HUDEP-2 (cell line): ENCODE data around the gene ELSPBP1.
"Not testable (repeated sequence)": the region's sequence is repeated elsewhere in the genome, so short reads cannot be mapped to it uniquely, and the experiment has no call there.

Experiments
- DNase-seq, 76 experiments: peaks; one replicate each; lab custom pipeline; 2025; ENCODE audit not compliant: unreplicated experiment in 76 of 76; lab: John Stamatoyannopoulos, UW

ELSPBP1 gene

DNA sequence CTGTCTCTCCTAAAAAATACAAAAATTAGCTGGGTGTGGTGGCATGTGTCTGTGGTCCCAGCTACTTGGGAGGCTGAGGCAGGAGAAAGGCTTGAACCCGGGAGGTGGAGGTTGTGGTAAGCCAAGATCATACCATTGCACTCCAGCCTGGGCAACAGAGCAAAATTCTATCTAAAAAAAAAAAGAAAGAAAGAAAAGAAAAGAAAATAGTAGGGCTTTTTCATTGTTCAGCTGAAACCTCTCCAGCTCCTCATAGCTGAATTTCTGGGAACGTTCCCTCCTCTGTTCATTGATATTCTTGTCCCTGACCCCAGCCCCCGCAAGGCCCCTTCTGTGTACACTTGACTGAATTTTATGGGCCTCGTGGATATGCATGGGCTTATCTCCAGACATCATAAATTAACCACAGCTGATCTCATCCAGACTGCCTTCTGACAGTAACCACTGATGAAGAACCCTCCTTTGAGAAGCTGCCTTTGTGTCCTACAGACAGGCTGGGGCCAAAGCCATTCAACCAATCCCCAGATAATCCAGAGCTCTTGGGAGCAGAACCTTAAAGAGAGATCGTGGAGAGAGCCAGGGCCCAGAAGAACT lies at the start of gene ELSPBP1:
TSS of gene ELSPBP1 (plus strand) at position 424 of the 594 bp plus-strand sequence. CDS start 14,036 bp downstream, outside the sequence.
- no peak for DNase-seq

DNA sequence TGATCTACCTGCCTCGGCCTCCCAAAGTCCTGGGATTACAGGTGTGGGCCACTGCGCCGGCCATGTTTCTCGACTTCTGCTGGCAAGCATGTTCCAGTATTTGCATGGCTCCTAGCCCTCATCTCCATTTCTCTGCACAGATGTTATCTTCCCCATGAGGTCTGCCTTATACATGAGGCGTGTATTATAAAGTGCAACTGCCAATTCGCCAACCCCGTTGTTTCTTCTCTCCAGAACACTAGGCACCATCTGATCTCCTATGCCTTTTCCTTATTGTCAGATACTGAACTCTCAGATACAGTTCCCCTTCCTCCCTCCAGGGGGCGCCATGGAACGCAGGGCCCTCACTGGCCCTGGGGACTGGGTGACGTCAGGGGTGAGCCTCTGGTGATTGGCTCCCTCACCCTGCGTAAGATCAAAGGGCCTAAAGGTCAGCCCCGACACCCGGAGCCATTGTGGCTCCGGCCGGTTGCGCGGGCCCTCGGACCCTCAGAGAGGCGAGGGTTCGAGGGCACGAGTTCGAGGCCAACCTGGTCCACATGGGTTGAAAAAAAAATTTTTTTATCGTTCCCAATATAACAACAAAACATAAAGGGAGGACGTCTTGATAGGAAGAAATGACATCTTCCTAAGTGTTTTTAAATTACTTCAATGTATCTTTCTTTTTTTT lies 44.4 kb upstream of the ELSPBP1 start:
- not testable (repeated sequence) for DNase-seq

DNA sequence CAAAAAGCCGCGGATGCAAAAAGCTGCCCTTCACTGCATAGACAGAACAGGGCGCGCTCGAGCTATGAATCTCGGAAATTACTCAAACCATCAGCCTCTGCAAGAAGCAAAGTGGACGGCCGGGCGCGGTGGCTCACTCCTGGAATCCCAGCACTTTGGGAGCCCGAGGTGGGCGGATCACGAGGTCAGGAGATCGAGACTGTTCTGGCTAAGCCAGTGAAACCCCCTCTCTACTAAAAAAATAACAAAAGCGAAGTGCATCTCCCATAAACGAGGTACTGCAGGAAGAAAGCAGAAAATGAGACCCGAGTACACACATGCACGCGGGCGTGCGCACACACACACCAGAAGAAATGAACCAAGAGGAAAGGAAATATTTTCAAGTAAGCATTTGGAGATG lies 42.3 kb upstream of the ELSPBP1 start:
- DNase-seq, result not testable (repeated sequence)

DNA sequence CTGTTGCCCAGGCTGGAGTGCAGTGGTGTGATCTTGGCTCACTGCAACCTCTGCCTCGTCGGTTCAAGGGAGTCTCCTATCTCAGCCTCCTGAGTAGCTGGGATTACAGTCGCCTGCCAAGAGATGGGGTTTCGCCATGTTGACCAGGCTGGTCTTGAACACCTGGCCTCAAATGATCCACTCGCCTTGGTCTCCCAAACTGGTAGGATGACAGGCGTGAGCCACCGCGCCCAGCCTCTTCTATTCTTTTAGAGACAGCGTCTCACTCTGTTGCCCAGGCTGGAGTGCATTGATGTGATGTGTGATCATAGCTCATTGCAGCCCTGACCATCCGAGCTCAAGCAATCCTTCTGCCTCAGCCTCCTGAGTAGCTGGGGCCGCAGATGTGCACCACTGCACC lies 38.5 kb upstream of the ELSPBP1 start:
- not testable (repeated sequence) for DNase-seq

DNA sequence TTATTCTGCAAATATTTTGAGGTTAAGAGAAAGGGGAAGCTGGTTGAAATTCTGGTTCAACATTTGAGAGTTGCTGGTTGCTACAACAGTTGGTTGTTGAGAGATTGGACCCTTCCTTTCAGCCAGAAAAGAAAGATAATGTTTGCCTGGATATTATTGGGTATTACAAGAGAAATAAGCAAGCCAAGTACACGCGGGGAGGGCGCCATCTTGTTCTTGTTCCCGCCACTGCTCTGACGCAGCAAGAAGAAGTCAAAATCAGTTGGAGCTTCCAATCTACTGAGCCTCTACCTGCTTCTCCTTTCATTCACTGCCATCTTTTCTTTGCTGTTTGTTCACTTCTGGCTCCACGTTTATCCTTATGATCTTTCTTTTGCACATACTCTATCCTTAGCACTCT lies 20.9 kb upstream of the ELSPBP1 start:
- DNase-seq, result no peak

DNA sequence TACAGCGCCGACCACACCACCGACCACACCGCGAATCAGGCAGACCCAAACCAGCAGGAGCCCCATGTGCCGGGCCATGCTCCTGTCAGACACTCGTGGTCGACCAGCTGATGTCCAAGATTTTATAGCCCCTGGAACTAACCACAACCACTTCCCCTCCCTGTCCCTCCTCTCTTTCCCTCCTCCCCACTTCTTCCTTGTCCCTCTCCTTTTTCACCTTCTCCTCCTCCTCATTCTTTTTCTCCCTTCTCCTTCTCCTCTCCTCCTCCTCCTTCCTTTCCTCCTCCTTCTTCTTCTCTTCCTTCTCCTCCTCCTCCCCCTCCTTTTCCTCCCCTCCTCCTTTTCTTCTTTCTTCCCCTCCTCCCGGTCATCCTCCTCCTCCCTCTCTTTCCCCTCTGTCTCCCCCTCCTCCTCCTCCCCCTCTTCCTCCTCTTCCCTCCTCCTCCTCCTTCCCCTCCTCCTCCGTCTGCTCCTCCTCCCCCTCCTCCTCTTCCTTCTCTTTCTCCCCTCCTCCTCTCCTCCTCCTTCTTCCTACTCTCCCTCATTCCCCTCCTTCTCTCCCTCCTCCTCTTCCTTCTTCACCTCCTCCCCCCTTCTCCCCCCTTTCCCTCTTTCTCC lies 3.1 kb upstream of the ELSPBP1 start:
- DNase-seq, result no peak

DNA sequence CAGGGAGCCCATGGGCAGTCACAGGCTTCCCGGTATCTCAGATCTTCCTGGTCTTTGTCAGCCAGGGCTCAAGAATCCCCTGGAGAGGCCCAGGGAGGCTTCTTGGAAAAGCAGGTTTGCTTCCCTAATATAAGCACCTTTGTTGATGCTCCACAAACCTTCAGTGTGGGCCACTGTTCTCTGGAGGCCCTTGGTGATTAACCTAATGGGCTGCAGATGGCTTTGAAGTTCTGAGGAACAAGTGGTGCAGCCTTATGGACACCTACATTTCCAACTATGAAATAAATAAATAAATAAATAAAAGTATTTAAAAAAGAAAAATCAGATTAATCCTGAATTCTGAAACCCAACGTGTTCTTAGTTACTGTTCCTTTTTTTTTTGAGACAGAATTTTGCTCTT lies 2.4 kb upstream of the ELSPBP1 start, which contains the start of gene BSPH1:
TSS of gene BSPH1 (minus strand) at position 101 of the 400 bp plus-strand sequence. CDS start at position 12, 89 bp downstream.
- DNase-seq, result no peak

DNA sequence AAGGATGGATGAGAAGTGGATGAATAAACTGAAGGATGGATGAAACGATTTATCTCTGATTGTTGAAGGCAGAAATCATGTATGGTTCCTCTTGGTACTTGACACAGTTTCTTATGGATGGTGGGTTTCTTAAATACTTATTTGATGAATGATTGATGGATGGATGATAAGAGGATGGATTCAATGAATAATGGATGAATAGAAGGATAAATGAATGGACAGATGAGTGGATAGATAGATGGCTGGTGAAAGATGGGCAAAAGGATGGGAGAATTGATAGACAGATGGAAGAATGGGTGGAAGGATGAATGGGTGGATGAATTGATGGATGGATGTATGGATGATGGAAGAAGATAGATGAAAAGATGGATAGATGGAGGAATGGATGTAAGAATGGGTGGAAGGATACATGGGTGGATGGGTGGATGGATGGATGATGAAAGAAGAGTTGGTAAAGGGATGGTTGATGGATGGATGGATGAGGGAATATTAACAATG lies 1.8 kb downstream of the ELSPBP1 start:
- no peak for DNase-seq

DNA sequence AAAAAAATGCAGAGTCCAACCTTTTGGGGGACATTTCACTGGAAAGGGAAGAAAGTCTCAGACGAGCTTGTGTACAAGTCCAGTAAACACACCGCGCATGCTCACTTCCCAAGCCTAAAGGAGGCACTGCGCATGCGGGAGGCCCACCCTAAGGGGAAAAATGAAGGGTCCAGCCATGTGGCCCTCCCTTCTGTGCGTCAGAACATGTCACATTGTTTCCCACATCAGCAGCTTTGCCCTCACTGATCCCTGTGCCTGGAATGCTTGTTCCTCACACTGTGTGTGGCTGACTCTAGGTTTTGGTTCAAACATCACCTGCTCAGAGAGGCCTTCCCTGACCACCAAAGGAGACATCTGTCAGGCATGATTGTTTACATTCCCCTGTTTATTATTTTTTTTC lies 4.4 kb downstream of the ELSPBP1 start:
- no peak for DNase-seq

DNA sequence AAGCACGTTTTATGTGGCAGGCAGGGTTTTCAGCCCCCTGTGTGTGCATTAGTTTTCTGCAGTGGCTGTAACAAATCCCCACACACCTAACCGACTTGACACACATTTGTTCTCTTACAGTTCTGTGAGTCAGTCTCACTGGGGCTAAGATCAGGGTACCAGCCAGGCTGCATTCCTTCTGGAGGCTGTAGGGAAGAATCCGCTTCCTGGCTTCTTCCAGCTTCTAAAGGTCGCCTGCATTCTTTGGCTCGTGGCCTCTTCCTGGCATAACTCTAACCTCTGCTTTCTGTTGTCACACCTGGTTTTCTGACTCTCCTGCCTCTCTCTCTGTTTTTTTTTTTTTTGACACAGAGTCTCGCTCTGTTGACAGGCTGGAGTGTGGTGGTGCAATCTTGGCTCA lies 6.4 kb downstream of the ELSPBP1 start:
- no peak for DNase-seq

DNA sequence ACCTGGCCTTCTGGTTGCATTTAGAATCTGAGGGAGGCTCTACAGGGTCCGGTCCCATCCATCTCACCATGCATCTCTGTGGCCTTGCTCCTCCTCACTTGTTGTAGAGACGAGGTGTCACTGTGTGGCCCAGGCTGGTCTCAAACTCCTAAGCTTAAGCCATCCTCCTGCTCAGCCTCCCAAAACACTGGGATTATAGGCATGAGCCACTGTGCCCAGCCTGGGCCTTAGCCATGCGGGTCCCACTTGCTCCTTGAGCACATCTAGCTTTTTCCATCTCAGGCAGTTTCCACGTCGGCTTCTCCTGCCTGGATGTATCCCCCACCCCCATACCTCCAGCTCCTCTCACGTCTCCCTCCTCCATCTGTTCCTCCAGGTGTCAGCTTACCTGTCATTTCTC lies 9.8 kb downstream of the ELSPBP1 start:
- no peak for DNase-seq

DNA sequence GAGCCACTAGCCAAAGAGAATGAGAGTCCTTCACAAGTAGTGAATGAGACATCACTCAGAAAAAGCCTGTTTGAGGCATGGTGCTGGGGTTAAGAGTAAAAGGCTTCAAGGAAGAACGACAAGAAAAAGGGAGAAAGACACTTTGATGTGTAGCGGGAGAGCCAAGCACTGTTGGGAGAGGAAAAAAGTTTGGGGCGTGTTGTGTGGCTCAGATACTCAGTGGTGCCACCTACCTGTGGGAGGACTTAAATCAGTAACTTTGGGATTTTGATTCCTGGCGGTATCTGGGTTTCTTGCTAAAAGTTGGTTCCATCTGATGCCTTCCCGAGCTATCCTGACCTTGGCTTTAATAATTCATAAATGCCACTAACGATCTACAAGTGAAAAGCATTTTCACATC lies 12.3 kb downstream of the ELSPBP1 start:
- DNase-seq, result peak in 3 of 76 experiments; percentile 1 to 21 (median 4)

DNA sequence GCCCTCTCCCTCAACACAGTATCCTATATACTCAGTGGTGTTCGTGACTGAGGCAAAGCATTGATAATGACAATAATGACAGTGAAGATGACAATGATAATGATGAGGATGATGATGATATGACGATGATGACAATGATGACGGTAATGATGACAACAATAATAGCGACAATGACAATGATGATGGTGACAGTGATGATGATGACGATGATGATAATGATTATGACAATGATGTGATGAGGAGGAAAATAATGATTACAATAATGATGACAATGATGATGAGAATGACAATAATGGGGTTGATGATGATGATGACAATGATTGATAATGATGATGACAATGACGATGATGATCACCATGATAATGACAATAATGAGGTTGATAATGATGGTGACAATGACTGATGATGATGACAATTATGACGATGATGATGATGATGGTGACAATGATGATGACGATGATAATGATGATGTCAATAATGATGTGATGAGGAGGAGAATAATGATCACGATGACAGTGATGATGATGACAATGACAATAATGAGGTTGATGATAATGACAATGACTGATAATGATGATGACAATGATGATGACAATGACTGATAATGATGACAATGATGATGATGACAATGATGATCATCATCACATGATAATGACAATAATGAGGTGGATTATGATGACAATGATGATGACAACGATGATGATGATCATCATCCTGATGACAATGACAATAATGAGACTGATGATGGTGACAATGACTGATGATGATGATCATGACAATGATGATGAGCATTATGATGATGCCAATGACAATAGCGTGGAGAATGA lies 16.7 kb downstream of the ELSPBP1 start:
- no peak for DNase-seq

DNA sequence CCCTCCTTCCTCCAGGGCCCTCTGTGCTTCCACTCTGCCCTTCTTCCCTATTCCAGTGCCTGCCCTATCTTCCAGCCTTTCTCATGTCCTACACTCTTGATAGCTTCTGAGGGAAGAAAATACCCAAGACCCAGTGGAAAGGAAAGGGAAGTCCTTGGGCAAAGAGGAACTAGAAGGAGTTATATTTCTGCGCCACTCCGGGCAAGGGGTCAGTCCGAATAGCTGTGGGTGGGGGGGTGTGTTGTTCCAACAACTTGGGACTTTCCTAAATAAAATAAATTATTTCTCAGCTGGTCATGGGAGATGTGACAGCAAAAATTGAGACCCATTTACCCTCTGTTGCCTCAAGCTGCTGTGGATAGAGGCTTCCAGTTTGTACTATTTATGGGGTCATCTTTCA lies 26.3 kb downstream of the ELSPBP1 start:
- no peak for DNase-seq

DNA sequence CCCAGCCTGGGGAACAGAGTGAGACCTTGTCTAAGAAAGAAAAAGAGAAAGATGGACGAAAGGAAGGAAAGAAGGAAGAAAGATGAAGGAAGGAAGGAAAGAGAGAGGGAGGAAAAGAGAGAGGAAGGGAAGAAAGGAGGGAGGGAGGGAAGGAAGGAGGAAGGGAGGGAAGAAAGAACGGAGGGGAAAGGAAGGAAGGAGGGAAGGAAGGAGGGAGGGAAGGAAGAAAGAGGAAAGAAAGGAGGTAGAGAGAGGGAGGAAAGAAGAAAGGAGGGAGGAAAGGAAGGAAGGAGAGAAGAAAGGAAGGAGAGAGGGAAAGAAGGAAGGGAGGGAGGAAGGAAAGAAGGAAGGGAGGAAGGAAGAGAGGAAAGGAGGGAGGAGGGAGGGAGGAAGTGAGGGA lies 28.6 kb downstream of the ELSPBP1 start:
- no peak for DNase-seq

DNA sequence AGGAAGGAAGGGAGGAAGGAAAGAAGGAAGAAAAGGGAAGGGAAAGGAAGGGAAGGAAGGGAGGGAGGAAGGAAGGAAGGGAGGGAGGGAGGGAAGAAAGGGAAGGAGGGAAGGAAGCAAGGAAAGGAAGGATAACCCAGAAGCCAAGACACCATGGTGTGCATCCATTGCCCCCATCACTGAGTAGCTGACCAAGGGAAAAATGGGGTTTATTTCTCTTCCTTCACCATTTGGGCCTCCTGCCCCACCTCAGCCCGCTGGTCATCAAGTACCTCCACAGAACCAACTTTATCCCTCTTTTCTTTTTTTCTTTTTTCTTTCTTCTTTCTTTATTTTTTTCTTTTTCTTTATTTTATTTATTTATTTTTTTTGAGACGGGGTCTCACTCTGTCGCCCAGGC lies 29.1 kb downstream of the ELSPBP1 start:
- DNase-seq, result no peak

DNA sequence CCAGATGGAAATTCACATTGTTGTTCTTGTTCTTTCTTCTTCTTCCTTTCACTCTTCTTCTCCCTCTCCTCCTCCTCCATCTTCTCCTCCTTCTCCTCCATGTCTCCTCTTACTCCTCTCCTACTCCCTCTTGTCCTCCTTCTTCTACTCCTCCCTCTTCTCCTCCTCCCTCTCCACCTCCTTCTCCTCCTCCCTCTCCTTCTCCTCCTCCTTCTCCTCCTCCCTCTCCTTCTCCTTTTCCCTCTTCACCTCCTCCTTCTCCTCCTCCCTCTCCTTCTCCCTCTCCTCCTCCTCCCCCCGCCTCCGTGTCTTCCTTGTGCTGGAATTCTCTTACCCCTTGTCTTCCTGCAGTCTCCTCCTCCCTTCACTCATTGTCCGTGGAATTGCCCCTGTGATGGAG lies 31.0 kb downstream of the ELSPBP1 start:
- DNase-seq, result no peak

DNA sequence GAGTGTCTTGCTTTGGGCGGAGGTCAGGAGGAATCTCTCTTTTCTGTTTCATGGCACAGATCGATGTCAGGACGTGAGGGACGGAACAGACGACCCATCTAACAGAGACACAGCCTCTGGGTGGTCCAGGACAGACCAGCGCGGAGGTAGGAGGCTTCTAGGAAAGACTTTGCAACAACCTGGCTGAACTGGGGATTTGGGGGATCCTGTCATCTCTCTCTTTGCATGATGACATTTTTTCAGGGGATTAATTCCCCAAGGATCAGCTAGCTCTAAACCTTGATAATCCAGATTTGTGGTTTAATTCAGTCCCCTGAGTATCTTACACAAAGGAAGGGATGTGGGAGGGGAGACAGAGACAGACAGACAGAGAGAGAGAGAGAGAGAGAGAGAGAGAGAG lies 35.0 kb downstream of the ELSPBP1 start:
- DNase-seq, result no peak

DNA sequence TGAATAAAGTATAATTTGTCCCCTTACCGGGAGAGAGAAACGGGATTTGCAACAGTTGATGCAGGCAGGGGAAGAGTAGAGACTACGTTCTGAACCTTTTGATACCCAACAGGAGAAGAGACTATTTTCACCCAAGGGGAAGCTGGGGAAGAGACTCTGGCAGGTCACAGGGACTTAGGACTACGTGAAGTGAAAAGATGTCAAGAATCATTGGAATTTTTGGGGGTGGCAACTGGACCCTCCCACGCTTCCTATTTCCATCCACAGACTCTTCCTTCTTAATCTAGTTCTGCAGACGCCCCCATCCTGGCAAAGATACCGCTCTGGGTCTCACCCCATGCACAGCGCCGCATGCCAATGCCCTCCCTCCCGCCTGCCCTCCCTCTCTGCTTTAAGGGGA lies 35.6 kb downstream of the ELSPBP1 start:
- DNase-seq, result no peak

DNA sequence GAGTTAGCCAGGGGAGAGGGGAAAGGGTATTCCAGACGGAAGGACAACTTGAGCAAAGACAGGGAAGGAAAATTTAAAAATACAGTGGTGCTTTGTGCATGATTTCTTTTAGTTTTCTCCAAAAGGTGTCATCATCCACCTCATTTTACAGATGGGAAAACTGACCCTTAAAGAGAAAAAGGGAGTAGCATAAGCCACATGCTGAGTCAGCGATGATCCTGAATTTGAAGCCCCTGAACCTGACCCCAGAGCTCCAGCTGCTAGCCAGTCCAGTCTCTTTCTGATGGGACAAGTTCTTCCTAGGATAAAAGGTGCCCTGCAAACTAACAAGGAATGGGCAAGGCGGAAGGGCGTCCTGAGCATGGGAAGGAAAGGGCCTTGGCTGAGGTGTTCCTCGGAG lies 39.2 kb downstream of the ELSPBP1 start:
- no peak for DNase-seq

DNA sequence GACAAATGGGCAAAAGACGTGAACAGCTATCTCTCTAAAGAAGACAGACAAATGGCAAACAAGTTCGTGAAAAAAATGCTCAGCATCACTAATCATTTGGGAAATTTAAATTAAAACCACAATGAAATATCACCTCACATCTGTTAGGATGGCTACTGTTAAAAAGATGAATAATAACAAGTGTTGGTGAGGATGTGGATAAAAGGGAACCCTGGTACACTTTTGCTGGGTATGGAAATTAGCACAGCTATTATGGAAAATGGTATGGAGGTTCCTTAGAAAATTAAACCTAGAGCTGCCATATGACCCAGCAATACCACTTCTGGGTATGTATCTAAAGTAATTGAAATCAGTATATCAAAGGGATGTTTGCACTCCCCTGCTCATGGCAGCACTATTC lies 42.3 kb downstream of the ELSPBP1 start:
- DNase-seq, result no peak
